Measurements from ENCODE around the gene SURF1. TPM values are rescaled to one million over a fixed set of nuclear protein-coding genes. Genes with fewer than 3 reads are reported as not detected.
"Not testable (repeated sequence)": the region's sequence is repeated elsewhere in the genome, so short reads cannot be mapped to it uniquely, and the experiment has no call there.

Gene SURF1
- total RNA-seq, 4 donors from 2014 or later, result 20.1 to 54.3 (median 36.3) TPM

- 94 to 96% methylated on average over 54 to 57 of the region's 57 CpGs for WGBS, 2 donors
- H3K4me3 ChIP-seq (ENCODE audit: low read depth, poor library complexity, severe bottlenecking), result no peak overlapping the region
- intact Hi-C loops (cut with DNase I; ENCODE audit: low total_unique reads), result loop anchor here (10.0 kb wide), 1 partner anchor 147 kb away; no protein-coding TSS in a partner anchor
- peak in 1 of 2 donors; percentile 82 for DNase-seq (ENCODE audit: low spot score in 2 of 2)
- TF ChIP-seq POLR2A (IDR thresholded peaks at IDR 0.05), result no peak
- no peak for TF ChIP-seq CTCF (IDR thresholded peaks at IDR 0.05)
These were observed 24.5 kb downstream of the SURF1 start for GRCh38 chr9:133331641-133332380.

GRCh38 chr9:133331221-133331620, 25.1 kb downstream of the SURF1 start:
- WGBS, 2 donors, result 79 to 81% methylated on average over 19 of the region's 19 CpGs
- peak in 1 of 2 donors; percentile 72 for DNase-seq (ENCODE audit: low spot score in 2 of 2)
- intact Hi-C loops (cut with DNase I; ENCODE audit: low total_unique reads), result loop anchor here (10.0 kb wide), 1 partner anchor 146 kb away; no protein-coding TSS in a partner anchor
- TF ChIP-seq POLR2A (IDR thresholded peaks at IDR 0.05) (no peak), CTCF (IDR thresholded peaks at IDR 0.05) (no peak)
- H3K4me3 ChIP-seq (ENCODE audit: low read depth, poor library complexity, severe bottlenecking), result no peak overlapping the region

GRCh38 chr9:133329306-133330156, 26.8 kb downstream of the SURF1 start:
- 48 to 52% methylated on average over 21 of the region's 21 CpGs for WGBS, 2 donors
- not testable (repeated sequence) for H3K4me3 ChIP-seq (ENCODE audit: low read depth, poor library complexity, severe bottlenecking)
- DNase-seq (ENCODE audit: low spot score in 2 of 2), result peak in 1 of 2 donors; percentile 84
- intact Hi-C loops (cut with DNase I; ENCODE audit: low total_unique reads), result loop anchor here (10.0 kb wide), 1 partner anchor 145 kb away; no protein-coding TSS in a partner anchor
- TF ChIP-seq CTCF (IDR thresholded peaks at IDR 0.05), result peak in 1 of 3 donors; percentile 17

- peak in 1 of 2 donors; percentile 70 for DNase-seq (ENCODE audit: low spot score in 2 of 2)
- no peak overlapping the region for H3K4me3 ChIP-seq (ENCODE audit: low read depth, poor library complexity, severe bottlenecking)
- TF ChIP-seq CTCF (IDR thresholded peaks at IDR 0.05), result no peak
- TF ChIP-seq POLR2A (IDR thresholded peaks at IDR 0.05), result no peak
- intact Hi-C loops (cut with DNase I; ENCODE audit: low total_unique reads), result no loop called here
- 92% methylated on average over 10 of the region's 10 CpGs for WGBS, 2 donors
These were observed 28.3 kb downstream of the SURF1 start for GRCh38 chr9:133327834-133328484.

- 83 to 87% methylated on average over 6 of the region's 6 CpGs for WGBS, 2 donors
- H3K4me3 ChIP-seq (ENCODE audit: low read depth, poor library complexity, severe bottlenecking); intact Hi-C loops (cut with DNase I; ENCODE audit: low total_unique reads): not testable (repeated sequence)
- peak in 1 of 2 donors; percentile 37 for DNase-seq (ENCODE audit: low spot score in 2 of 2)
These were observed 29.3 kb downstream of the SURF1 start for GRCh38 chr9:133327021-133327420.
